K562 (cell line): Measurements from ENCODE around the gene FNBP1.

Experiments
- CTCF ChIP-seq, 3 experiments: IDR thresholded peaks in 2 of 3; conservative IDR thresholded peaks in 1 of 3; 2 replicates each; pipeline ENCODE4 v1.5.1; 2011 to 2012; ENCODE audit warnings: low read length in 3 of 3, mild to moderate bottlenecking in 3 of 3, control low read depth in 2 of 3, improper control_type of control experiment in 1 of 3, inconsistent platforms in 1 of 3, low read depth in 1 of 3, mixed read lengths in 1 of 3, moderate library complexity in 1 of 3; ENCODE audit not compliant: insufficient read depth in 2 of 3
- FOS ChIP-seq: IDR thresholded peaks from 3 replicates; pipeline ENCODE4 v1.6.1; 2011; ENCODE audit not compliant: insufficient read length; ENCODE audit errors: extremely low read depth
- FOXJ3 ChIP-seq: sonication (generic); formaldehyde crosslinking; IDR thresholded peaks from 2 replicates; pipeline ENCODE4 v1.4.0; 2020; ENCODE audit warnings: mild to moderate bottlenecking, missing genetic modification reagents
- FOXK1 ChIP-seq: sonication (generic); formaldehyde crosslinking; IDR thresholded peaks from 2 replicates; pipeline ENCODE4 v1.8.0; 2022; ENCODE audit warnings: missing genetic modification reagents, mild to moderate bottlenecking, borderline replicate concordance
- GABPA ChIP-seq: fragments of 200-800 bp; sonication (Bioruptor generic); conservative IDR thresholded peaks from 2 replicates; pipeline ENCODE4 v1.6.1; 2016; ENCODE audit warnings: low read depth, missing genetic modification characterization, missing compliant biosample characterization
- PREB ChIP-seq: sonication (generic); formaldehyde crosslinking; IDR thresholded peaks from 2 replicates; pipeline ENCODE4 v1.8.1; 2023; ENCODE audit warnings: mild to moderate bottlenecking, missing genetic modification reagents
- RFX5 ChIP-seq: IDR thresholded peaks from 2 replicates; pipeline ENCODE4 v1.6.1; 2011; ENCODE audit warnings: low read depth, mild to moderate bottlenecking, improper control_type of control experiment, low read length
- TAF15 ChIP-seq: fragments of 200-400 bp; formaldehyde crosslinking; IDR thresholded peaks from 2 replicates; pipeline ENCODE4 v1.6.1; 2017; ENCODE audit warnings: mild to moderate bottlenecking, low read depth, low read length, moderate library complexity
- U2AF1 ChIP-seq: fragments of 200-400 bp; formaldehyde crosslinking; optimal IDR thresholded peaks from 2 replicates; pipeline ENCODE3; 2017; ENCODE audit warnings: mild to moderate bottlenecking, low read depth, low read length, moderate library complexity
- USF1 ChIP-seq: sonication (generic); formaldehyde crosslinking; IDR thresholded peaks from 2 replicates; pipeline ENCODE4 v1.9.0; 2022; ENCODE audit warnings: mild to moderate bottlenecking, missing genetic modification reagents
- WHSC1 ChIP-seq: IDR thresholded peaks from one replicate; pipeline ENCODE4 v1.6.1; 2012; ENCODE audit warnings: low read length, control low read depth, inconsistent platforms
- ZNF316 ChIP-seq: fragments of 450-650 bp; IDR thresholded peaks from 2 replicates; pipeline ENCODE4 v1.6.1; 2016
- ZNF407 ChIP-seq: fragments of 450-650 bp; IDR thresholded peaks from 2 replicates; pipeline ENCODE4 v1.6.1; 2016; ENCODE audit warnings: low read depth
- ZNF431 ChIP-seq: sonication (generic); formaldehyde crosslinking; IDR thresholded peaks from 2 replicates; pipeline ENCODE4 v1.8.0; 2022; ENCODE audit warnings: mild to moderate bottlenecking, missing genetic modification reagents

- TF ChIP-seq FOS = no peak
- no peak for TF ChIP-seq CTCF (IDR thresholded peaks at IDR 0.05 in 2 of 3, conservative IDR thresholded peaks at IDR 0.05 in 1 of 3; ENCODE audit: insufficient read depth in 2 of 3, low read depth in 1 of 3, low read length in 3 of 3)
- TF ChIP-seq PREB = no peak
- no peak for TF ChIP-seq GABPA (tag)
- no peak for TF ChIP-seq ZNF316
- no peak for TF ChIP-seq TAF15
- no peak for TF ChIP-seq USF1
- no peak for TF ChIP-seq ZNF407
- no peak for TF ChIP-seq FOXJ3 (CRISPR knock-in tag)
- TF ChIP-seq FOXK1 (CRISPR knock-in tag) = no peak
- TF ChIP-seq U2AF1 = no peak
- TF ChIP-seq RFX5 = no peak
- no peak for TF ChIP-seq ZNF431
- no peak for TF ChIP-seq WHSC1
These were observed 26.1 kb upstream of the FNBP1 start for GRCh38 chr9:130069048-130069447.
